NCI-H524 treated with DMSO at 0.1 percent for 48 hours (cell line): ENCODE results near the gene PSMD3.
"Not testable (repeated sequence)": the region's sequence is repeated elsewhere in the genome, so short reads cannot be mapped to it uniquely, and the experiment has no call there.

Experiments
- DNase-seq: peaks from one replicate; lab custom pipeline; 2025; lab: John Stamatoyannopoulos, UW

Gene PSMD3

DNA sequence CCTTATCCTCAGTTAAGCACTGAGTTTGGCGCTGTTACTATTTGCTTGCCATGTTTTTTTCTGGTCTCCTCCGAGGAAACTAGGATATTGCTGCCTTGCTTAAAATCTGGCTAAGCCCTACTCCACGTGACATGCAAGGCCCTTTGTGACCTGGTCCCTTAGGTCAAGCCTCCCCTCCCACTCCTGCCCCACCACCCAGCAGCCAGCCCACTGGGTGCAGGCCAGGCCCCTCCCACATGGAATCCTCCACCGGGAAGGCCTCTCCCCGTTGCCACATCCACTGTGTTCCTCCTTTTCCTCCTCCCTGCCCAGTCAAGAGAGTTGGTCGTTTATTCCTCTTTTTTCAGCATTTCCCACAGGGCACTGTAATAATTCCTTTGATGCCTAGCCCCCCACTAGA lies 16.2 kb downstream of the PSMD3 start:
- no peak for DNase-seq

DNA sequence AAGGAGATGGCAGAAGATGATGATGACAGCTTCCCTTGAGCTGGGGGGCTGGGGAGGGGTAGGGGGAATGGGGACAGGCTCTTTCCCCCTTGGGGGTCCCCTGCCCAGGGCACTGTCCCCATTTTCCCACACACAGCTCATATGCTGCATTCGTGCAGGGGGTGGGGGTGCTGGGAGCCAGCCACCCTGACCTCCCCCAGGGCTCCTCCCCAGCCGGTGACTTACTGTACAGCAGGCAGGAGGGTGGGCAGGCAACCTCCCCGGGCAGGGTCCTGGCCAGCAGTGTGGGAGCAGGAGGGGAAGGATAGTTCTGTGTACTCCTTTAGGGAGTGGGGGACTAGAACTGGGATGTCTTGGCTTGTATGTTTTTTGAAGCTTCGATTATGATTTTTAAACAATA lies 16.9 kb downstream of the PSMD3 start:
- no peak for DNase-seq

DNA sequence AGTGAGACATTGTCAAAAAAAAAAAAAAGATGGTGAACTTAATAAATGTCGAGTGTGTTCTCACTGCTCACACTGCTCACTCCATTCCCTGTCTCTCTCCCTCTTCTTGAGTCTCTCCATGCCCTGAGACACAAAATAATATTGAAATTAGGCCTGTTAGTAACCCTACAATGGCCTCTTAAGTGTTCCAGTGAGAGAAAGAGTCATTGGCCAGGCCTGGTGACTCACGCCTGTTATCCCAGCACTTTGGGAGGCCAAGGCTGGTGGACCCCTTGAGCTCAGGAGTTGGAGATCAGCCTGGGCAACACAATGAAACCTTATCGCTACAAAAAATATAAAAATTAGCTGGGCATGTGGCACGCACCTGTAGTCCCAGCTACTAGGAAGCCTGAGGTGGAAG lies 18.5 kb downstream of the PSMD3 start:
- no peak for DNase-seq

DNA sequence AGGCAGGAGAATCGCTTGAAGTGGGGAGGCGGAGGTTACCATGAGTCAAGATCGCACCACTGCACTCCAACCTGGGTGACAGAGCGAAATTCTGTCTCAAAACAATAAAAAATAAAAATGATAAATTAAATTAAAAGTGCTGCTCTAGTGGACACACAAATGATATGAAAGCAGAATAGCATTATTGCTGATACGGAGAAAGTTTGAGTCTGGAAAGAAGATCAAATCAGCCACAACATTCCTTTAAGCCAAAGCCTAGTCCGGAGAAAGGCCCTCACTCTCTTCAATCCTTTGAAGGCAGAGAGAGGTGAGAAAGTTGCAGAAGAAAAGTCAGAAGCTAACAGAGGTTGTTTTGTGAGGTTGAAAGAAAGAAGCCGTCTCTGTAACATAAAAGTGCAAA lies 19.6 kb downstream of the PSMD3 start:
- DNase-seq: no peak

DNA sequence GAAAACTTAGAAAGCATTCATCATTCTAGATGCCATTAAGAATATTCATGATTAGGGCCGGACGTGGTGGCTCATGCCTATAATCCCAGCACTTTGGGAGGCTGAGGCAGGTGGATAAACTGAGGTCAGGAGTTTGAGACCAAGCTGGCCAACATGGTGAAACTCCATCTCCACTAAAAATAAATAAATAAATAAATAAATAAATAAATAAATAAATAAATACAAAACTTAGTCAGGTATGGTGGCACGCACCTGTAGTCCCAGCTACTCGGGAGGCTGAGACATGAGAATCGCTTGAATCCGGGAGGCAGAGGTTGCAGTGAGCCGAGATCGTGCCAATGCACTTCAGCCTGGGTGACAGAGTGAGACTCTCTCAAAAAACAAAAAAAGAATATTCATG lies 20.7 kb downstream of the PSMD3 start:
- DNase-seq: not testable (repeated sequence)

DNA sequence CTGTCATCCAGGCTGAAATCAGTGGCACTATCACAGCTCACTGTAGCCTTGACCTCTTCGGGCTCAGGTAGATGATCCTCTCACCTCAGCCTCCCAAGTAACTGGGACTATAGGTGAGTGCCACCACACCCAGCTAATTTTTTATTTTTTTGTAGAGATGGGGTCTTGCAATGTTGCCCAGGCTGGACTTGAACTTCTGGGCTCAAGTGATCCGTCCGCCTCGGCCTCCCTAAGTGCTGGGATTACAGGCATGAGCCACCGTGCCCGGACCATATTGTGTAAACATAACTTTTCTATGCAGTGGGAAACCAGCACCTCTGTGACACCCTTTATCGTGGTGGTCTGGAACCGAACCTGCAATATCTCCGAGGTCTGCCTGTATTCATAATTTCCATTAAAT lies 23.5 kb downstream of the PSMD3 start:
- DNase-seq: no peak

DNA sequence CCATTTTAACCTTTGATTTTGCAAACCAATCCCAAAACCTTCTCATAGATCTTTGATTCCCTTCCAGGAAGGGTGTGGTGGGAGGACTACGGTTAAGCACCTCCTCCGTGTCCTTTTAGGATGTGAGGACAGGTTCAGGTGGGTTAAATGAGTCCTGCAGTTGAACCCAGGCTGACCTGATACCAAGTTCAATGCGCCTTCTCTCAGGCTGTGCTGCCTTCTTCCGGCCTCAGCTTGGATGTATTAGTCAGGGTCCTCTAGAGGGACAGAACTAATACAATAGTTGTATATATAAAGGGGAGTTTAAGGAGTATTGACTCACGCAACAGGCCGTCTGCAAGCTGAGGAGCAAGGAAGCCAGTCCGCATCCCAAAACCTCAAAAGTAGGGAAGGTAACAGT lies 24.1 kb downstream of the PSMD3 start:
- no peak for DNase-seq

DNA sequence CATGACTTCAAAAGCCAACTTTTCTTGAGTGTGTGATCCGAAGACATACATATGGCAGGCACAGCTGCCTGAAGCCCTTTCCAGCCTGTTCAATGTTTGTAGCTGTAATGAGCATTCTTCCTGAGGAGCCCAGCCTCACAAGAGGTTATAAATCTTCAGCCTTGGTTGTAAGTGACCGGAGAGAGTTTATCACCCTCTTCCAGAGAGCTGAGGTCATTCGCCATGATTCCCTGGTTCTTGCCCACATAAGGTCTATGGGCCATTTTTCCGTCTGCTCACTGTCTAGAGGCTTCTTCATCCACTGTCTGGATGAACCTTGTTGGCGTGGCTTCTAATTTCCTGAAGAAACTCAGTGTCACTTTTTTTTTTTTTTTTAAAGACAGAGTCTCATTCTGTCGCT lies 24.9 kb downstream of the PSMD3 start:
- no peak for DNase-seq

DNA sequence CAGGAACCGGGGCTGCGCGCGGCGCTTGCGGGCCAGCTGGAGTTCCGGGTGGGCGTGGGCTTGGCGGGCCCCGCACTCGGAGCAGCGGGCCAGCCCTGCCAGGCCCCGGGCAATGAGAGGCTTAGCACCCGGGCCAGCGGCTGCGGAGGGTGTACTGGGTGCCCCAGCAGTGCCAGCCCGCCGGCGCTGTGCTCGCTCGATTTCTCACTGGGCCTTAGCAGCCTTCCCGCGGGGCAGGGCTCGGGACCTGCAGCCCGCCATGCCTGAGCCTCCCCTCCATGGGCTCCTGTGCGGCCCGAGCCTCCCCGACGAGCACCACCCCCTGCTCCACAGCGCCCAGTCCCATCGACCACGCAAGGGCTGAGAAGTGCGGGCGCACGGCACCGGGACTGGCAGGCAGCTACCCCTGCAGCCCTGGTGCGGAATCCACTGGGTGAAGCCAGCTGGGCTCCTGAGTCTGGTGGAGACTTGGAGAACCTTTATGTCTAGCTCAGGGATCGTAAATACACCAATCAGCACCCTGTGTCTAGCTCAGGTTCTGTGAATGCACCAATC lies 30.4 kb downstream of the PSMD3 start:
- not testable (repeated sequence) for DNase-seq

DNA sequence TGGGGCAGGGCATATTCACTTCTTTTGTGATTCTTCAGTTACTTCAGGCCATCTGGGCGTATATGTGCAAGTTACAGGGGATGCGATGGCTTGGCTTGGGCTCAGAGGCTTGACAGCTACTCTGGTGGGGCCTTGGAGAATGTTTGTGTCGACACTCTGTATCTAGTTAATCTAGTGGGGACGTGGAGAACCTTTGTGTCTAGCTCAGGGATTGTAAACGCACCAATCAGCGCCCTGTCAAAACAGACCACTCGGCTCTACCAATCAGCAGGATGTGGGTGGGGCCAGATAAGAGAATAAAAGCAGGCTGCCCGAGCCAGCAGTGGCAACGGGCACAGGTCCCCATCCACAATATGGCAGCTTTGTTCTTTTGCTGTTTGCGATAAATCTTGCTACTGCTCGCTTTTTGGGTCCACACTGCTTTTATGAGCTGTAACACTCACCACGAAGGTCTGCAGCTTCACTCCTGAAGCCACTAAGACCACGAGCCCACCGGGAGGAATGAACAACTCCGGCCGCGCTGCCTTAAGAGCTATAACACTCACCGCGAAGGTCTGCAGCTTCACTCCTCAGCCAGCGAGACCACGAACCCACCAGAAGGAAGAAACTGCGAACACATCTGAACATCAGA lies 31.5 kb downstream of the PSMD3 start:
- DNase-seq: not testable (repeated sequence)

DNA sequence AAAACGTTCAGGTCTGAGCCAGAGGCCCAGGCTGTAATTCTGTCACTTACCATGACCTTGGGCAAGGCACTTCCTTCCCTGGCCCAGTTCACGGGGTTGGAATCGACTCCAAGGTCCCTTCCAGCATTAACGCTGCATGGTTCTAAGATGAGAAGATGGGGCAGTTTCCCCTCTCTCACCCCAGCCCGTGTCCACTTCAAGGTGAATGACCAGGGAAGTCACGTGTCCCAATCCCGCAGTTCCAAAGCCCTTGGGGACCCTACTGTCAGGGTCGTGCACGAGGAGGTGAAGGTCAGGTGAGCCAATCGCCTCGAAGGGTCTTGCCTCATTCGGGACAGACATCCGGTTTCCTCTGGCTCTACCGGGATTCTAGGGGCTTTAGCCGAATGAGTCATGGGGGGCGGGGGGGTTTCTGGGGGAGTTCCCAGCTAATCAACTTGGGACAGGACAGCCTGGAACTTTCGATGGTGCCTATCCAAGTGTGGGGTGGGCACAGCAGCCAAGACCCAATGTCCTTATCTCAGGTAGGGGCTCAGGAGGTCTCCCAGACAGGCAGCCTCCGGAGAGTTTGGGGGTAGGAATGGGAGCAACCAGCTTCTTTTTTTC lies 33.9 kb downstream of the PSMD3 start:
- DNase-seq: no peak

DNA sequence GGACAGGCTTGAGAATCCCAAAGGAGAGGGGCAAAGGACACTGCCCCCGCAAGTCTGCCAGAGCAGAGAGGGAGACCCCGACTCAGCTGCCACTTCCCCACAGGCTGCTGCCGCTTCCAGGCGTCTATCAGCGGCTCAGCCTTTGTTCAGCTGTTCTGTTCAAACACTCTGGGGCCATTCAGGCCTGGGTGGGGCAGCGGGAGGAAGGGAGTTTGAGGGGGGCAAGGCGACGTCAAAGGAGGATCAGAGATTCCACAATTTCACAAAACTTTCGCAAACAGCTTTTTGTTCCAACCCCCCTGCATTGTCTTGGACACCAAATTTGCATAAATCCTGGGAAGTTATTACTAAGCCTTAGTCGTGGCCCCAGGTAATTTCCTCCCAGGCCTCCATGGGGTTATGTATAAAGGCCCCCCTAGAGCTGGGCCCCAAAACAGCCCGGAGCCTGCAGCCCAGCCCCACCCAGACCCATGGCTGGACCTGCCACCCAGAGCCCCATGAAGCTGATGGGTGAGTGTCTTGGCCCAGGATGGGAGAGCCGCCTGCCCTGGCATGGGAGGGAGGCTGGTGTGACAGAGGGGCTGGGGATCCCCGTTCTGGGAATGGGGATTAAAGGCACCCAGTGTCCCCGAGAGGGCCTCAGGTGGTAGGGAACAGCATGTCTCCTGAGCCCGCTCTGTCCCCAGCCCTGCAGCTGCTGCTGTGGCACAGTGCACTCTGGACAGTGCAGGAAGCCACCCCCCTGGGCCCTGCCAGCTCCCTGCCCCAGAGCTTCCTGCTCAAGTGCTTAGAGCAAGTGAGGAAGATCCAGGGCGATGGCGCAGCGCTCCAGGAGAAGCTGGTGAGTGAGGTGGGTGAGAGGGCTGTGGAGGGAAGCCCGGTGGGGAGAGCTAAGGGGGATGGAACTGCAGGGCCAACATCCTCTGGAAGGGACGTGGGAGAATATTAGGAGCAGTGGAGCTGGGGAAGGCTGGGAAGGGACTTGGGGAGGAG lies 34.7 kb downstream of the PSMD3 start, which contains the start of gene CSF3:
Gene CSF3 (plus strand): TSS at position 436 of the 993 bp plus-strand sequence. CDS start 35 bp downstream, at position 471.
- DNase-seq: no peak

DNA sequence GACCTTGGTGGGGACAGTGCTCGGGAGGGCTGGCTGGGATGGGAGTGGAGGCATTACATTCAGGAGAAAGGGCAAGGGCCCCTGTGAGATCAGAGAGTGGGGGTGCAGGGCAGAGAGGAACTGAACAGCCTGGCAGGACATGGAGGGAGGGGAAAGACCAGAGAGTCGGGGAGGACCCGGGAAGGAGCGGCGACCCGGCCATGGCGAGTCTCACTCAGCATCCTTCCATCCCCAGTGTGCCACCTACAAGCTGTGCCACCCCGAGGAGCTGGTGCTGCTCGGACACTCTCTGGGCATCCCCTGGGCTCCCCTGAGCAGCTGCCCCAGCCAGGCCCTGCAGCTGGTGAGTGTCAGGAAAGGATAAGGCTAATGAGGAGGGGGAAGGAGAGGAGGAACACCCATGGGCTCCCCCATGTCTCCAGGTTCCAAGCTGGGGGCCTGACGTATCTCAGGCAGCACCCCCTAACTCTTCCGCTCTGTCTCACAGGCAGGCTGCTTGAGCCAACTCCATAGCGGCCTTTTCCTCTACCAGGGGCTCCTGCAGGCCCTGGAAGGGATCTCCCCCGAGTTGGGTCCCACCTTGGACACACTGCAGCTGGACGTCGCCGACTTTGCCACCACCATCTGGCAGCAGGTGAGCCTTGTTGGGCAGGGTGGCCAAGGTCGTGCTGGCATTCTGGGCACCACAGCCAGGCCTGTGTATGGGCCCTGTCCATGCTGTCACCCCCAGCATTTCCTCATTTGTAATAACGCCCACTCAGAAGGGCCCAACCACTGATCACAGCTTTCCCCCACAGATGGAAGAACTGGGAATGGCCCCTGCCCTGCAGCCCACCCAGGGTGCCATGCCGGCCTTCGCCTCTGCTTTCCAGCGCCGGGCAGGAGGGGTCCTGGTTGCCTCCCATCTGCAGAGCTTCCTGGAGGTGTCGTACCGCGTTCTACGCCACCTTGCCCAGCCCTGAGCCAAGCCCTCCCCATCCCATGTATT lies 35.7 kb downstream of the PSMD3 start:
- DNase-seq: no peak

DNA sequence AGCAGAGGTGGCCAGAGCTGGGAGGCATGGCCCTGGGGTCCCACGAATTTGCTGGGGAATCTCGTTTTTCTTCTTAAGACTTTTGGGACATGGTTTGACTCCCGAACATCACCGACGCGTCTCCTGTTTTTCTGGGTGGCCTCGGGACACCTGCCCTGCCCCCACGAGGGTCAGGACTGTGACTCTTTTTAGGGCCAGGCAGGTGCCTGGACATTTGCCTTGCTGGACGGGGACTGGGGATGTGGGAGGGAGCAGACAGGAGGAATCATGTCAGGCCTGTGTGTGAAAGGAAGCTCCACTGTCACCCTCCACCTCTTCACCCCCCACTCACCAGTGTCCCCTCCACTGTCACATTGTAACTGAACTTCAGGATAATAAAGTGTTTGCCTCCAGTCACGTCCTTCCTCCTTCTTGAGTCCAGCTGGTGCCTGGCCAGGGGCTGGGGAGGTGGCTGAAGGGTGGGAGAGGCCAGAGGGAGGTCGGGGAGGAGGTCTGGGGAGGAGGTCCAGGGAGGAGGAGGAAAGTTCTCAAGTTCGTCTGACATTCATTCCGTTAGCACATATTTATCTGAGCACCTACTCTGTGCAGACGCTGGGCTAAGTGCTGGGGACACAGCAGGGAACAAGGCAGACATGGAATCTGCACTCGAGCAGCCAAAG lies 36.9 kb downstream of the PSMD3 start:
- DNase-seq: no peak

DNA sequence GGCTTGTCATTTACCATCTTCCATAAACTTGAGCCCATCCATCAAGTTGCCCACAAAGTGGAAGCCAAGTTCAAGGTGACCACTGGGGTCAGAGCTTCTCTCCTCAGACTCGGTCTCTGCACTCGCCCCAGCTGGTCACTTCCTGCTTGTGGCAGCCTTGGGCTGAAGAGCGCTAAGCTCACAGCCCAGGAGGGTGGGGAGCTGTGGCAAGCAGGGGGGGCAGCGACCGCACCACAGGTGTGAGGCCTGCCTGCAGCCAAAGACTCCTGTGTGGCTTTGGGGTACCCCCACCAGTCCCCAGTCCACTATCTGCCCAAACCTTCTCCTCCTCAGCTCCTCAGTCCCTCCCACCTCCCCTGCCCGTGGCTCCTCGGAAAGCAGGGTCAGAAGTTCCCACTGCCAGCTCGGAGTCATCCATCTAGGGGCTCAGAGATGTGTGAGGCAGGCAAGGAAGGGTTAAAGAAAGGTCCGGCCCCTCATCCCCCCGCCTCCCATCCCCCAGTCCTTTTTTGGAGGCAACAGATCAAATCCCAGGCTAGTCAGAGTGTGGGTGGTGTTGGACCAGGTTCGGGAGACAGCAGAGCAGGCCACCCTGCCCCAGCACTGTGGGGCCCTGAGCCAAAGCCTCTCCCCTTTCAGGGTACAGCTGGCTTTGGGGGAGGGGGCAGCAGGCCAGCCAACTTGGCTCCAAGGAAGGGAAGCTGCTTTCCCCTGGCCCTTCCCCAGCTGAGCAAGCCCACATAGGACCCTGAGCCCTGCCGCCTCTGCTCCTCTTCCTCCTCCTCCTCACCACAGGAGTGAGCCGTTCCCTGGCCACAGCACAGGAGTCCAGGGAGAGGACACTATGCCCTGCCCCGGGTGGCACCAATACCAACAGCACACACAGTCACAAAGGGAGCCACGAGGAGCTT lies 37.9 kb downstream of the PSMD3 start:
- DNase-seq: no peak

DNA sequence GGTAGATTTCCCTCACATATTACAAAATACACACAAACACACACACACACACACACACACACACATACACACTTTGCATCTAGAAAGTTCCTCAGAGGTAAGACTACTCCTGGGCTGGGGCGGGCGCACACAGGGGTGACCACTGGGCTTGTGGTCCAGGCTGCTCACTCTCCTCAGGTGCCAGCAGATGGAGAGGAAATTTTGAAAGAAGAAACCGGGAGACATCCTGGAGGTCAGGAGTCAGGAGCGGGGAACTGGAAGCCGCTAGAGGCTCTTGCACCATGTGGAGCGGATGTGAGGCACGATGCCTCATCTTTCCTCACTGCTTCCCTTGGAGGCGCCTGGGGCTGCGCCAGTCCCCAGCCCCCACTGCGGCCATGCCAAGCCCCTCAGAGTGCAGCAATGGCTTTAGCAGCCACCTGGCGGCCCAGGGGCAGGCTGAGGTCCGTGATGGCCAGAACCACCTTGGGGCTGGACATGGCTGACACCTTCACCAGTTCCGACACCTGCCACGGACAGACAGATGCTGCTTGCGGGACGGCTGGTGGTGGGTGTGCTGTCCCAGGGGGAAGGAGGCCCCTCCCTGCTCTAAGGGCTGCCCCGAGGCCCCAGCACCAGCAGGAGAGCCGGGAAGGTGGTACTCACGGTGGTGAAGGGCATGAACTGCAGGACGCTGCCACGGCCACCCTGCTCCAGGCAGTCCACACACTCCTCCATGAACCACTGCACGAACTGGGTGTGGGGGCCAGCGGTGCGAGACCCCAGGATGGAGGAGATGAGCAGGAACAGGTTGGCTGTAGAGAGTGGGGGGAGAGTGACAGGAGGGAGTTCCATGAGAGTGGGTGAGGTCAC lies 38.8 kb downstream of the PSMD3 start:
- no peak for DNase-seq

DNA sequence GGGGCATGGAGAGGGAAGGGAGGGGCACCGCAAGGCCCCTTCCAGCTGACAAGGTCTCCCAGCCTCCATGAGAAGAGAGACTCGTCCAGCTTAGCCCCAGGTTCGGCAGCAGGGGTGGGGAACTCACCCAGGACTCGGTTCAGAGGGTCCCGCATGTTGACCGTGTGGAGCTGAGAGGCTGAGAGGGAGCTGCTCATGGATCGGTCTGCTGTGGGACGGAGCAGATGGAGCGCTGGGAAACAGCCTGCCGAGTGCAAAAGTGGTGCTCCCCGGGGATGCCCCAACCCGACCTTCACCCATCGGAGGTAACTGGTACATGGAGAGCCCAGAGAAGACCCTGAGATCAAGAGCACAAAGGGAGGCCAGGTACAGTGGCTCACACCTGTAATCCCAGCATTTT lies 39.5 kb downstream of the PSMD3 start:
- no peak for DNase-seq

DNA sequence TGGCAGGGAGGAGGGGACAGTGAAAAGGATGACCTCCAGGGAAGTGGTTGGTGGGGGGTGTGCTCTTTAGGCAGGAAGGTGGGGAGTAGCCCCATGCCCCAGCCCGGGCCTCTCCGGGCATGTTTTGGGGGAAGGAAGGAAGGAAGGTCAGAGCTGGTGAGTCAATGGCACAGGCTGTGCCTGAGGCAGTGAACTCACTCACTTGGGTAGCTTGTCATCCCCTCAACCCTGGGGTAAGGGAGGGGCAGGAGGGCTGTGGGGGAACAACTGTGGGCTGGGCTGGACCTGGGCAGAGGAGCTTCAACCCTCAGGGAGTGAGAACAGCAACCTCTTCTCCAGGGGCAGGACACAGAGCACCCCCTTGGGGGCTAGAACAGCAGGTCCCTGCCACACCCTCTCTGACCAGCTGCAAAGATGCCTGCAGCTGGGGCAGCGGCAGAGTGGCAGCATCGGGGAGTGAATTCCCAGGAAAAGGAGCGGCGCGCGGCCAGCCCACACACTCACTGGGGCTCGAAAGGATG lies 40.9 kb downstream of the PSMD3 start:
- no peak for DNase-seq
